WTC11 (cell line): Measurements from ENCODE around the gene ARRDC3. TPM values are rescaled to one million over a fixed set of nuclear protein-coding genes. Genes with fewer than 3 reads are reported as not detected.
A peak's percentile ranks its signal among the peaks of the same experiment; 100 is the strongest.

Source experiments
- ATAC-seq: fragments of 200-7000 bp; cut with Tn5 transposase; 2 replicates; pipeline ENCODE4 v1.10.0; 2021; ENCODE audit warnings: mild to moderate bottlenecking, moderate library complexity
- CTCF ChIA-PET: fragments of 300-600 bp; sonication (Branson Sonifier 250); formaldehyde crosslinking; loops from one replicate; lab custom pipeline; 2021; ENCODE audit warnings: antibody characterized with exemption; lab: Charles Lee
- POLR2A ChIA-PET: fragments of 350-600 bp; sonication (Branson Sonifier 250); formaldehyde crosslinking; loops from one replicate; lab custom pipeline; 2021; ENCODE audit warnings: antibody characterized with exemption; lab: Charles Lee
- DNase-seq: peaks from one replicate; pipeline ENCODE4 v3.0.0; 2021; ENCODE audit warnings: low spot score
- H3K27ac Mint-ChIP-seq: 2 replicates; pipeline ENCODE4 v1.8.0; 2021; ENCODE audit warnings: mixed read lengths
- H3K27me3 Mint-ChIP-seq: 2 replicates; pipeline ENCODE4 v1.8.0; 2021; ENCODE audit warnings: low read depth, mild to moderate bottlenecking, moderate library complexity, mixed read lengths
- H3K36me3 Mint-ChIP-seq: 2 replicates; pipeline ENCODE4 v1.8.0; 2021; ENCODE audit warnings: mixed read lengths
- H3K4me1 Mint-ChIP-seq: 2 replicates; pipeline ENCODE4 v1.8.0; 2022; ENCODE audit warnings: mixed read lengths
- H3K4me3 Mint-ChIP-seq: 2 replicates; pipeline ENCODE4 v1.8.0; 2021; ENCODE audit warnings: mild to moderate bottlenecking, moderate library complexity, mixed read lengths
- H3K9me3 Mint-ChIP-seq: 2 replicates; pipeline ENCODE4 v1.8.0; 2021; ENCODE audit warnings: mixed read lengths
- AR ChIP-seq: fragments of 250-450 bp; sonication (Bioruptor Pico); IDR thresholded peaks from 2 replicates; pipeline ENCODE4 v1.9.0; 2021; ENCODE audit warnings: mild to moderate bottlenecking
- CDX4 ChIP-seq: fragments of 250-450 bp; sonication (Bioruptor Pico); IDR thresholded peaks from 2 replicates; pipeline ENCODE4 v1.9.0; 2021; ENCODE audit warnings: moderate library complexity, mild to moderate bottlenecking, inconsistent platforms, borderline replicate concordance
- CREM ChIP-seq: sonication (generic); formaldehyde crosslinking; IDR thresholded peaks from 2 replicates; pipeline ENCODE4 v1.8.1; 2022; ENCODE audit warnings: mild to moderate bottlenecking, missing genetic modification reagents, moderate library complexity
- CTCF ChIP-seq: fragments of 200-600 bp; IDR thresholded peaks from 2 replicates; pipeline ENCODE4 v1.8.0; 2022; ENCODE audit warnings: antibody characterized with exemption
- E2F1 ChIP-seq: sonication (generic); formaldehyde crosslinking; IDR thresholded peaks from 2 replicates; pipeline ENCODE4 v1.8.0; 2022; ENCODE audit warnings: mild to moderate bottlenecking, missing genetic modification reagents
- E2F5 ChIP-seq: sonication (generic); formaldehyde crosslinking; IDR thresholded peaks from 2 replicates; pipeline ENCODE4 v1.8.1; 2022; ENCODE audit warnings: mild to moderate bottlenecking, moderate library complexity, missing genetic modification reagents
- ERG ChIP-seq: fragments of 250-450 bp; sonication (Bioruptor Pico); IDR thresholded peaks from 2 replicates; pipeline ENCODE4 v1.8.0; 2021; ENCODE audit warnings: mild to moderate bottlenecking
- FOXP1 ChIP-seq: sonication (generic); formaldehyde crosslinking; IDR thresholded peaks from 2 replicates; pipeline ENCODE4 v1.8.0; 2022; ENCODE audit warnings: missing genetic modification reagents, mild to moderate bottlenecking, moderate library complexity, borderline replicate concordance
- HMGA2 ChIP-seq: fragments of 250-450 bp; sonication (Bioruptor Pico); IDR thresholded peaks from 2 replicates; pipeline ENCODE4 v1.4.0; 2021; ENCODE audit warnings: mild to moderate bottlenecking, moderate library complexity
- IRF1 ChIP-seq: sonication (generic); formaldehyde crosslinking; IDR thresholded peaks from 2 replicates; pipeline ENCODE4 v1.8.0; 2023; ENCODE audit warnings: missing genetic modification reagents
- NFATC4 ChIP-seq: fragments of 250-450 bp; sonication (Bioruptor Pico); IDR thresholded peaks from 2 replicates; pipeline ENCODE4 v1.9.0; 2021; ENCODE audit warnings: mild to moderate bottlenecking
- PRRX2 ChIP-seq: fragments of 250-450 bp; sonication (Bioruptor Pico); IDR thresholded peaks from 2 replicates; pipeline ENCODE4 v1.8.0; 2021; ENCODE audit warnings: mild to moderate bottlenecking
- ZMAT4 ChIP-seq: fragments of 250-450 bp; sonication (Bioruptor Pico); IDR thresholded peaks from 2 replicates; pipeline ENCODE4 v1.9.0; 2021; ENCODE audit warnings: mild to moderate bottlenecking
- ZNF263 ChIP-seq: sonication (generic); formaldehyde crosslinking; IDR thresholded peaks from 2 replicates; pipeline ENCODE4 v1.8.1; 2022; ENCODE audit warnings: low read depth, mild to moderate bottlenecking, moderate library complexity, missing genetic modification reagents
- ZNF671 ChIP-seq: fragments of 250-450 bp; sonication (Bioruptor Pico); IDR thresholded peaks from 2 replicates; pipeline ENCODE4 v1.8.0; 2021; ENCODE audit warnings: mild to moderate bottlenecking
- ZSCAN18 ChIP-seq: fragments of 250-450 bp; sonication (Bioruptor Pico); IDR thresholded peaks from 2 replicates; pipeline ENCODE4 v2.1.2; 2022; ENCODE audit warnings: mild to moderate bottlenecking, moderate library complexity
- total RNA-seq: library from RNA; stranded (reverse); gene quantifications from 3 replicates; pipeline ENCODE4 v1.2.3, GENCODE V29; 2021

Gene ARRDC3
- total RNA-seq, 1 experiment from 2014 or later = 10.3 TPM

GRCh38 chr5:91380491-91381238 lies 2.5 kb downstream of the ARRDC3 start:
- Mint-ChIP-seq H3K4me3 (peak overlapping the region; percentile 87), H3K36me3 (peaks cover 3% of the 10 kb centered on the region; the same call in 1 of the 2 replicates), H3K4me1 (peaks cover 18% of the 10 kb centered on the region), H3K27ac (peak overlapping the region; percentile 100), H3K27me3 (no peaks in the 10 kb centered on the region), H3K9me3 (no peaks in the 10 kb centered on the region)
- ChIA-PET POLR2A (interaction anchor here (0.6 to 2.2 kb wide), 42 partner anchors 10 to 1900 kb away, joined by 3 to 30 read pairs (median 4); partner anchors contain the start of genes CETN3, MBLAC2 and POLR3G), CTCF (interaction anchor here (0.6 to 1.1 kb wide), 8 partner anchors 37 to 1081 kb away, joined by 3 to 7 read pairs (median 4); no protein-coding TSS in a partner anchor)
- DNase-seq = peak; percentile 100
- TF ChIP-seq AR (CRISPR knock-in tag) (peak; percentile 88), CTCF (no peak), ZSCAN18 (CRISPR knock-in tag) (no peak), HMGA2 (peak; percentile 63; the same call in 1 of the 2 replicates), ERG (CRISPR knock-in tag) (peak; percentile 85; the same call in 1 of the 2 replicates), ZNF671 (peak; percentile 89), PRRX2 (CRISPR knock-in tag) (peak; percentile 78; the same call in 1 of the 2 replicates), CREM (CRISPR knock-in tag) (0 out of 2 replicates have a peak, but pooled peaks have one; percentile 6), IRF1 (CRISPR knock-in tag) (no peak), ZNF263 (CRISPR knock-in tag) (no peak), E2F1 (CRISPR knock-in tag) (no peak), CDX4 (peak; percentile 55; the same call in 1 of the 2 replicates), E2F5 (CRISPR knock-in tag) (no peak), ZMAT4 (CRISPR knock-in tag) (no peak), FOXP1 (0 out of 2 replicates have a peak, but pooled peaks have one; percentile 3), NFATC4 (peak; percentile 46)
- ATAC-seq = peak; percentile 68
